Measurements from ENCODE around the gene FXYD2.

DNA sequence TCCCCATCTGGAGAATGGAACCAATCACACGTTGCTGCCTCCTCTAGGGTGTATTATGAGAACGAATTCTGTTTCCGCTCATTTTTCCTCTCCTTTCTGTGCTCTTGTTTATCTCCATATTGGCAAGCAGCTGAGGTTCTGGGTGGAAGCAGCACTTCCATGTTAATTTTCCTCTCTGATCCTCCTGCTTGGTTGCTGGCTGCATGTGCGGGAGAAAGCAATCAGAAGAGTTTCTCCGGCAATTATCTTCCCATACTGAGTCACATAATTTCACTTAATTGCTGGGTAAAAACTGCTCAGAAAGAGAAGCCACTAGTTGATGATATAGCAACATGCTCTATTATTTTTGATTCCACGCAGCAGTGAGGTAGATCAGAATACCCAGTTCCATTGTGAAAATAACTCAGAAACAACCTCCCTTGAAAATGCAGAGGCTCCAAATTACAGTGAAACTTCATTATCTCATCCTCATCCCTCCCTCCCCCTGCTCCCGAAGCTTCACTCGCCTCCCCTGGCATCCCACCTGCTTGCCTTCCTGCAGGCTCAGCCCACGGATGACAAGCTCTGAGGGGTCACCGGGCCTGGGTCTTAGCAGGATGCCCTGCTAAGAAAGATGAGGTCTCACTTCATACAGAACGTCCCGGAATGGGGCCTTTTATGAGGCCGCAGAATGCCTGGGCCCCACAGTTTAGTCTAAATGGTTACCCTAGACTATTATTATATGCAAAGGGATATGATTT lies 31.5 kb upstream of the FXYD2 start:
- TF ChIP-seq, protein P1, sequence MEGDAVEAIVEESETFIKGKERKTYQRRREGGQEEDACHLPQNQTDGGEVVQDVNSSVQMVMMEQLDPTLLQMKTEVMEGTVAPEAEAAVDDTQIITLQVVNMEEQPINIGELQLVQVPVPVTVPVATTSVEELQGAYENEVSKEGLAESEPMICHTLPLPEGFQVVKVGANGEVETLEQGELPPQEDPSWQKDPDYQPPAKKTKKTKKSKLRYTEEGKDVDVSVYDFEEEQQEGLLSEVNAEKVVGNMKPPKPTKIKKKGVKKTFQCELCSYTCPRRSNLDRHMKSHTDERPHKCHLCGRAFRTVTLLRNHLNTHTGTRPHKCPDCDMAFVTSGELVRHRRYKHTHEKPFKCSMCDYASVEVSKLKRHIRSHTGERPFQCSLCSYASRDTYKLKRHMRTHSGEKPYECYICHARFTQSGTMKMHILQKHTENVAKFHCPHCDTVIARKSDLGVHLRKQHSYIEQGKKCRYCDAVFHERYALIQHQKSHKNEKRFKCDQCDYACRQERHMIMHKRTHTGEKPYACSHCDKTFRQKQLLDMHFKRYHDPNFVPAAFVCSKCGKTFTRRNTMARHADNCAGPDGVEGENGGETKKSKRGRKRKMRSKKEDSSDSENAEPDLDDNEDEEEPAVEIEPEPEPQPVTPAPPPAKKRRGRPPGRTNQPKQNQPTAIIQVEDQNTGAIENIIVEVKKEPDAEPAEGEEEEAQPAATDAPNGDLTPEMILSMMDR (IDR thresholded peaks at IDR 0.05): no peak
- TF ChIP-seq POLR2A (IDR thresholded peaks at IDR 0.05): no peak

Measured in right lobe of liver (tissue), 4 donors.